ENCODE data around the gene GPR15LG.

GRCh38 chr10:84140036-84140379, 33.6 kb upstream of the GPR15LG start:
- TF ChIP-seq JUN (IDR thresholded peaks at IDR 0.05; ENCODE audit: borderline replicate concordance, insufficient read depth, insufficient read length, low read depth) (no peak), CTCF (IDR thresholded peaks at IDR 0.05; ENCODE audit: extremely low read depth in 1 of 2, insufficient read depth in 1 of 2, low read depth in 1 of 2, low read length in 2 of 2) (no peak), POLR2AphosphoS5 (IDR thresholded peaks at IDR 0.05; ENCODE audit: insufficient read depth, low read depth, low read length) (no peak), EZH2 (IDR thresholded peaks at IDR 0.05; ENCODE audit: borderline replicate concordance, low read depth, low read length, severe bottlenecking) (no peak), POLR2A (IDR thresholded peaks at IDR 0.05; ENCODE audit: low read depth, low read length) (no peak), FOS (IDR thresholded peaks at IDR 0.05; ENCODE audit: borderline replicate concordance, insufficient read depth, low read length) (no peak)

Measured in endothelial cell of umbilical vein (primary cell).